Measurements from ENCODE around the gene IFNAR1.

IFNAR1 gene

DNA sequence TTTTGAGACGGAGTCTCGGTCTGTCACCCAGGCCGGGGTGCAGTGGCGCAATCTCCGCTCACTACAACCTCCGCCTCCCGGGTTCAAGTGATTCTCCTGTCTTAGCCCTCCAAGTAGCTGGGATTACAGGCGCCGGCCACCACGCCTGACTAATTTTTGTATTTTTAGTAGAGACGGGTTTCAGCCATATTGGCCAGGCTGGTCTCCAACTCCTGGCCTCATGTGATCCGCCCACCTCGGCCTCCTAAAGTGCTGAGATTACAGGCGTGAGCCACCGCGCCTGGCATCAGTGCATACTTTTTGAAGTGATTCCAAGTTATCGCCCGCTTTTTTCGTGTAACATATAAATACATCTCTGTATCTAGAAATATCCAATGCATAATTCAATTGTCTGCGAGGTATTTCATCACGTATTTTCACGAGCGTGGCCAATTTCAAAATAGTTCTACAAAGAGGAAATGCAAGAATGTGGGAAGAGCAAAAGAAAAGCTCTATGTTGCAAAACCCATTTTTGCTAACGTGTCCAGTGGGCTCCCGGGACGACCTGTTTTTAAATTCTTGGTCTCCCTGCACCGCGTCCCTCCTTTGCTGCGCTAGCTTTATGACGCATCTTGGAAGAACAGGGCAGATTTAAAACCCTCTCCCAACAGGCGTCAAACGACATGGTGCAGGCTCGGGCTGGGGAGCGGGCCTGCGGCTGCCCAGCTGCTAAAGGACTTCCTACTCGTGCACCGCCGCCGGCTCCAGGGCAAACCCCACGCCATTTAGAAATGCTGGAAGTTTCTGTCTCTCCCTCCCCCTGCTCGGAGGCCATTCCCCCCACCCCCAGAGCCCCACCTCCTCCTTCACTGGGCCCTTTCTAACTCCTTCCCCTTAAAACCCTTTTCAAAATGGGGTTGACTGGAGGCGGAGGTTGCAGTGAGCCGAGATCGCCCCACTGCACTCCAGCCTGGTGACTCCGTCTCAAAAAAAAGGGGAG is 77.5 kb downstream of the IFNAR1 start:
- no peak for DNase-seq (ENCODE audit: low read depth in 2 of 2)

DNA sequence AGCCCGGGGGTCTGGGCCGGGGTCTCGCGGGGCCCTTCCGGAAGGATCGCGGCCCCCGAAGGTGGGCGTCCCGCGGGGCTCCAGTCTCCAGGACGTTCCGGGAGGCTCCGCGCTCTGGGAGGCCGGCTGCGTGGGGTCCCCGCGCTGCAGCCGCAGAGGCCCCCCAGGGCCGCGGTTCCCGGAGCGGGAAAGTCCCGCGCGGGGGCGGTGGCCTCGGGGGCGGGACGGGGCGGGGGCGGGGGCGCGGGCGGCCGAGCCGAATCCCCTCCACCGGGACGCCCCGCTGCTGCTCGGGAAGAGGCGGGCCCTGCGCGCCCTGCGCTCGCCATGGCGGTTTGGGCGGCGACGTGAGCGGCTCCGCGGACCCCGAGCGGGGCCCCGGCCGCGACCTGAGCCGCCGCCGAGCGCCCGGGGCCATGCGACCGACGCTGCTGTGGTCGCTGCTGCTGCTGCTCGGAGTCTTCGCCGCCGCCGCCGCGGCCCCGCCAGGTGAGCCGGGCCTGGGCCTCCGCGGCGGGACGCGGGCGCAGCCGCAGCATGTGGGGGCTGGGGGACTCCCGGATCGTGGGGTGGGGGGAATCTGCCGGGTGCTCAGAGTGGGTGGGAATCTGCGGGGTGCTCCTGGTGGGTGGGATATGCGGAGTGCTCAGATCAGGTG is 78.5 kb downstream of the IFNAR1 start, which contains the start of gene IFNGR2:
TSS of gene IFNGR2 (plus strand) at position 286 of the 658 bp plus-strand sequence. CDS start at position 417, 131 bp downstream.
- peak in 1 of 2 donors; percentile 61 for DNase-seq (ENCODE audit: low read depth in 2 of 2)

DNA sequence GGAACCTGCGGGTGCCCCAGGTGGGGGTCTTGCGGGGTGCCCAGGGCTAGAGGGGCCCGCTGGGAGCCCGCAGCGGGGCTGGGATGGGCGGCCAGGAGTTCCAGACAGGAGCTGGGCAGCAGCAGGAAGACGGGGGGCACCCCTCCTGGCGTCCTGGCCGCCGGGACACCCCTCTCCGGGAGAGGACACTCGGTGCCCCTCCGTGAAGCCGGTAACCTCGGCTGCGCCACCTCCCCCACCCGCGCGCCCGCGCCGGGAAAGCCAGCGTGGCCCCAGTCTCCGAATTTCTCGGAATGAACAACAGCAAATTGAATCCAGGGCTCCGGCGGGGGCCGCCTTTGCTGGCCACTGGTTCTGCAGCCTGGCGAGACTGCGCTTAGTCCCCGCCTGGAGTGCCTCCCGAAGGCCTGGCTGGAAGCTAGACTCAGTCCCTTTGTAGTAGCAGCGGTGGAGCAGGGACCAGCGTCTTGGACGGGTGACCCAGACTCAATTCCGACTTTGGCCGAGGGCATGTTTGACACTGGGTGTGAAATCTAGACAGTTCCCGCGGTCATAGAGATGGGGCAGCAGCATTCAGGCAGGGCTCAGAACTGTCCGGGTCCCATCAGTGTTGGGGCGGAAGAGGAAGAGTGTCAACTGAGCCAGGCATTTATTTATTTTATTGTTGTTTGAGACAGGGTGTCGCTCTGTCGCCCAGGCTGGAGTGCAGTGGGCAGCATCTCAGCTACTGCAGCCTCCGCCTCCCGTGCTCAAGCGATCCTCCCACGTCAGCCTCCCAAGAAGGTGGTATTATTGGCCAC is 79.2 kb downstream of the IFNAR1 start:
- no peak for DNase-seq (ENCODE audit: low read depth in 2 of 2)

DNA sequence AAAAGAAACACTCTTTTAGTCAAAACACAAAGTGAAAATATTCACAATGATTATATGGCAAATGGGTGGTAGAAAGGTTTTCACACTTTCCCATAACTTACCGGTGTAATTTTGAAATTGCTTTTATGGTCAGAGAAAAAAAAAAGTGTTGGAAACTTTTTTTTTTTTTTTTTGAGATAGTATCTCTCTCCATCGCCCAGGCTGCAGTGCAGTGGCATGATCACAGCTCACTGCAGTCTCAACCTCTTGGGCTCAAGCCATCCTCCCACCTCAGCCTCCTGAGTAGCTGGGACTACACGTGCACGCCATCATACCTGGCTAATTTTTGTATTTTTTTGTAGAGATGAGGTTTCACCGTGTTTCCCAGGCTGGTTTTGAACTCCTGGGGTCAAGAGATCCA is 81.7 kb downstream of the IFNAR1 start:
- DNase-seq (ENCODE audit: low read depth in 2 of 2), result no peak
